Body of pancreas (tissue), 4 donors: ENCODE data around the gene ENPP3.

Experiments used
- POLR2A ChIP-seq, 3 donors: fragments of 450-650 bp; IDR thresholded peaks; one replicate each; pipeline ENCODE4 v1.6.1; 2016; ENCODE audit warnings: antibody characterized with exemption in 3 of 3, mild to moderate bottlenecking in 2 of 3
- TF ChIP-seq, protein P1 (sequence below), 7 experiments: fragments of 450-650 bp in 4 of 7; fragments of 200-600 bp in 3 of 7; sonication (generic) in 3 of 7; IDR thresholded peaks; one replicate each; pipeline ENCODE4 v1.5.1; 2016 to 2019; ENCODE audit warnings: antibody characterized with exemption in 7 of 7

DNA sequence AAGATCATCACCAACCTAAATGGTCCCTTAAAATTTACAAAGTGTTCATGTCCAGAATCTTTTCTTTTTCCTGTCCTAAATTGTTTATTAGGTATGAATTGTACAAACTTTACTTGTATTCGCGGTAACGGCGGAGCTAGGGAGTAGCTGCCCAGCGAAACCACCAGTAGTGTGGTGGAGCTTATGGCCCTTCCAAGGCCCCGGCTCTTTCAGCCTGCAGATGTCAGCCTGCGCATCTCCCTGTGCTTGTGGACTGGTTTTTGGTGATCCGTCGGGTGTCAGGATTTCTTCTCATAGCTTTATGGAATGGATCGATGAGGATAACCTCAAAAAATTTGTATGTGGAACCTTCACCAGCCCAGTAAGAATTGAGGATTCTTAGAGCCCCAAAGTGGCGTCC lies 143.5 kb downstream of the ENPP3 start:
- TF ChIP-seq, protein P1, sequence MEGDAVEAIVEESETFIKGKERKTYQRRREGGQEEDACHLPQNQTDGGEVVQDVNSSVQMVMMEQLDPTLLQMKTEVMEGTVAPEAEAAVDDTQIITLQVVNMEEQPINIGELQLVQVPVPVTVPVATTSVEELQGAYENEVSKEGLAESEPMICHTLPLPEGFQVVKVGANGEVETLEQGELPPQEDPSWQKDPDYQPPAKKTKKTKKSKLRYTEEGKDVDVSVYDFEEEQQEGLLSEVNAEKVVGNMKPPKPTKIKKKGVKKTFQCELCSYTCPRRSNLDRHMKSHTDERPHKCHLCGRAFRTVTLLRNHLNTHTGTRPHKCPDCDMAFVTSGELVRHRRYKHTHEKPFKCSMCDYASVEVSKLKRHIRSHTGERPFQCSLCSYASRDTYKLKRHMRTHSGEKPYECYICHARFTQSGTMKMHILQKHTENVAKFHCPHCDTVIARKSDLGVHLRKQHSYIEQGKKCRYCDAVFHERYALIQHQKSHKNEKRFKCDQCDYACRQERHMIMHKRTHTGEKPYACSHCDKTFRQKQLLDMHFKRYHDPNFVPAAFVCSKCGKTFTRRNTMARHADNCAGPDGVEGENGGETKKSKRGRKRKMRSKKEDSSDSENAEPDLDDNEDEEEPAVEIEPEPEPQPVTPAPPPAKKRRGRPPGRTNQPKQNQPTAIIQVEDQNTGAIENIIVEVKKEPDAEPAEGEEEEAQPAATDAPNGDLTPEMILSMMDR (IDR thresholded peaks at IDR 0.05), result no peak
- TF ChIP-seq POLR2A (IDR thresholded peaks at IDR 0.05), result no peak
